Dermis blood vessel endothelial cell (primary cell): ENCODE measurements around the gene WDR76. TPM values are rescaled to one million over a fixed set of nuclear protein-coding genes. Genes with fewer than 3 reads are reported as not detected.

Experiments used
- DNase-seq: peaks from one replicate; pipeline ENCODE4 v3.0.0; 2010
- total RNA-seq: library from RNA; depleted of rRNA; stranded (reverse); fragments of >200 nt; gene quantifications from 2 replicates; pipeline ENCODE4 v1.2.3, GENCODE V29; 2014

Gene WDR76
- total RNA-seq, 1 donor from 2014 or later = 10.4 TPM

- DNase-seq = no peak
Observed at GRCh38 chr15:43915631-43916325, 89.0 kb downstream of the WDR76 start.

- DNase-seq = no peak
Observed at GRCh38 chr15:43916326-43916660, 89.5 kb downstream of the WDR76 start.

Other genes starting within 250 kb of the WDR76 start
- 8.8 and 15.0 TPM in 2 replicates for gene PPIP5K1, start 236.8 kb upstream of the WDR76 start, total RNA-seq
- gene CKMT1B, start 233.0 kb upstream of the WDR76 start, total RNA-seq = not detected in 2 replicates
- gene STRC, start 208.2 kb upstream of the WDR76 start, total RNA-seq = 0.33 TPM in 1 of 2 replicates, not detected in the other
- 0.17 and 0.33 TPM in 2 replicates for gene CATSPER2, start 178.2 kb upstream of the WDR76 start, total RNA-seq
- not detected in 2 replicates for gene CKMT1A, start 133.1 kb upstream of the WDR76 start, total RNA-seq
- 155 and 423 TPM in 2 replicates for gene PDIA3, start 80.6 kb upstream of the WDR76 start, total RNA-seq
- 2.9 and 5.4 TPM in 2 replicates for gene ELL3, start 50.0 kb upstream of the WDR76 start, total RNA-seq
- gene SERF2, start 34.7 kb upstream of the WDR76 start, total RNA-seq = 787 and 1,230 TPM in 2 replicates
- not detected in 2 replicates for gene SERINC4, start 26.8 kb upstream of the WDR76 start, total RNA-seq
- gene HYPK, start 26.4 kb upstream of the WDR76 start, total RNA-seq = 2.9 and 4.6 TPM in 2 replicates
- gene MFAP1, start 2.3 kb upstream of the WDR76 start, total RNA-seq = 36.1 and 41.1 TPM in 2 replicates